22Rv1 (cell line): ENCODE measurements around the gene IGFBP7.

Source experiments
- ZFX ChIP-seq: fragments of 450-650 bp; IDR thresholded peaks from 2 replicates; pipeline ENCODE4 v1.6.1; 2017; ENCODE audit warnings: antibody characterized with exemption, borderline replicate concordance
- TF ChIP-seq, protein P1 (sequence below): fragments of 450-650 bp; IDR thresholded peaks from 2 replicates; pipeline ENCODE4 v1.5.1; 2017; ENCODE audit warnings: mild to moderate bottlenecking

DNA sequence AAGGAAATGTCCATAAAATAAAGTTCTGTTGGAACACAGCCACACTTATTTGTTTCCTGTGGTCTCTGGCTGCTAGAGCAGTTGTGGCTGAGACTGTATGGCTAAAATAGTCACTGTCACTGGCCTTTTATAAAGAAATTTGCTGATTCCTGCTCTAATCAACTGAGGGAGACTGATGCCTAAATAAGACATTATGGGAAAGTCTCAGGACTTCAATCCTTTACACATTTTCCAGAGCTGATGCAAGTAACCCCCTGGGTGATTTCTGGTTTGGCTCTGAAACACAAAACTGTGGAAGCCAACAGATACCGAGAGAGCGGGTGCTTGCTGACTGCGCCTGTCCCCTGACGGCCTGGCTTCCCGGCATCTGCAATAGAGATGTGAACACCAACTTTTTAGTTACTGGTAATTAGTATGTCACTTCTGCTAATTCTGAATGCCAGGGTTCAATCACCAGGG lies 67.4 kb downstream of the IGFBP7 start:
- TF ChIP-seq, protein P1, sequence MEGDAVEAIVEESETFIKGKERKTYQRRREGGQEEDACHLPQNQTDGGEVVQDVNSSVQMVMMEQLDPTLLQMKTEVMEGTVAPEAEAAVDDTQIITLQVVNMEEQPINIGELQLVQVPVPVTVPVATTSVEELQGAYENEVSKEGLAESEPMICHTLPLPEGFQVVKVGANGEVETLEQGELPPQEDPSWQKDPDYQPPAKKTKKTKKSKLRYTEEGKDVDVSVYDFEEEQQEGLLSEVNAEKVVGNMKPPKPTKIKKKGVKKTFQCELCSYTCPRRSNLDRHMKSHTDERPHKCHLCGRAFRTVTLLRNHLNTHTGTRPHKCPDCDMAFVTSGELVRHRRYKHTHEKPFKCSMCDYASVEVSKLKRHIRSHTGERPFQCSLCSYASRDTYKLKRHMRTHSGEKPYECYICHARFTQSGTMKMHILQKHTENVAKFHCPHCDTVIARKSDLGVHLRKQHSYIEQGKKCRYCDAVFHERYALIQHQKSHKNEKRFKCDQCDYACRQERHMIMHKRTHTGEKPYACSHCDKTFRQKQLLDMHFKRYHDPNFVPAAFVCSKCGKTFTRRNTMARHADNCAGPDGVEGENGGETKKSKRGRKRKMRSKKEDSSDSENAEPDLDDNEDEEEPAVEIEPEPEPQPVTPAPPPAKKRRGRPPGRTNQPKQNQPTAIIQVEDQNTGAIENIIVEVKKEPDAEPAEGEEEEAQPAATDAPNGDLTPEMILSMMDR: no peak
- TF ChIP-seq ZFX: no peak
